Measurements from ENCODE around the gene ZNF598.

DNA sequence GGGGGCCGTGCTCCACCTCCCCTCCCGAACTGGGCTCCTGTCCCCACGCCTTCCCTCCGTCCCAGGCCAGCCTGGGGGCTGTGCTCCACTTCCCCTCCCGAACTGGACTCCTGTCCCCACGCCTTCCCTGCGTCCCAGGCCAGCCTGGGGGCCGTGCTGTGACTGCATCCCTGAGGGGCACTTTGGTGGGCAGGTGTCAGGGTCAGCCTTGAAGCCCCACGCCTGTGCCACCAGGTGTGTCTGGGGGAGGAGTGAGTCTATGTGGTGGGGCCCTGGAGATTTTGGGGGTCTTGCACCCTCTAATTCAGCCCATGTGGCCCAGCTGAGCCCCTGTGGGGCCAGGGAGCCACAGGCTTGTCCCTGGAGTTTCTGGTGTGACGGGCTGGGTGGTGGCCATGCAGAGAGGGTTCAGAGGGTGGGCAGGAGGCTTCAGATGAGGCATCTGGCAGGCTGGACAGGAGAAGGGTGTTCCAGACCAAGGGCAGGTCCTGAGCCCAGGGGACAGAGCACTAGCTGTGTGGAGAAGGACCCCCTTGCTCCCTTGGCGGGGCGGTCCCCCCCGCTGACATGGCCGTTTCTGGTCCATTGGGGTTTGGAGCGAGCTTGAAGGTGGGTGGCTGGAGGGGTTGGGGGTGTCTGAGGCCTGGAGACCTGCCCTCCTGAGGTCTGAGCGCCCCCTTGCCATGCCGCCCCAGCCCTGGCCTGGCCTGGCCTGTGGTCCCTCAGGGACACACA is 25.2 kb upstream of the ZNF598 start:
- TF ChIP-seq, protein P1, sequence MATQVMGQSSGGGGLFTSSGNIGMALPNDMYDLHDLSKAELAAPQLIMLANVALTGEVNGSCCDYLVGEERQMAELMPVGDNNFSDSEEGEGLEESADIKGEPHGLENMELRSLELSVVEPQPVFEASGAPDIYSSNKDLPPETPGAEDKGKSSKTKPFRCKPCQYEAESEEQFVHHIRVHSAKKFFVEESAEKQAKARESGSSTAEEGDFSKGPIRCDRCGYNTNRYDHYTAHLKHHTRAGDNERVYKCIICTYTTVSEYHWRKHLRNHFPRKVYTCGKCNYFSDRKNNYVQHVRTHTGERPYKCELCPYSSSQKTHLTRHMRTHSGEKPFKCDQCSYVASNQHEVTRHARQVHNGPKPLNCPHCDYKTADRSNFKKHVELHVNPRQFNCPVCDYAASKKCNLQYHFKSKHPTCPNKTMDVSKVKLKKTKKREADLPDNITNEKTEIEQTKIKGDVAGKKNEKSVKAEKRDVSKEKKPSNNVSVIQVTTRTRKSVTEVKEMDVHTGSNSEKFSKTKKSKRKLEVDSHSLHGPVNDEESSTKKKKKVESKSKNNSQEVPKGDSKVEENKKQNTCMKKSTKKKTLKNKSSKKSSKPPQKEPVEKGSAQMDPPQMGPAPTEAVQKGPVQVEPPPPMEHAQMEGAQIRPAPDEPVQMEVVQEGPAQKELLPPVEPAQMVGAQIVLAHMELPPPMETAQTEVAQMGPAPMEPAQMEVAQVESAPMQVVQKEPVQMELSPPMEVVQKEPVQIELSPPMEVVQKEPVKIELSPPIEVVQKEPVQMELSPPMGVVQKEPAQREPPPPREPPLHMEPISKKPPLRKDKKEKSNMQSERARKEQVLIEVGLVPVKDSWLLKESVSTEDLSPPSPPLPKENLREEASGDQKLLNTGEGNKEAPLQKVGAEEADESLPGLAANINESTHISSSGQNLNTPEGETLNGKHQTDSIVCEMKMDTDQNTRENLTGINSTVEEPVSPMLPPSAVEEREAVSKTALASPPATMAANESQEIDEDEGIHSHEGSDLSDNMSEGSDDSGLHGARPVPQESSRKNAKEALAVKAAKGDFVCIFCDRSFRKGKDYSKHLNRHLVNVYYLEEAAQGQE (IDR thresholded peaks at IDR 0.05; ENCODE audit: unreplicated experiment), result no peak
- TF ChIP-seq CTCF (conservative IDR thresholded peaks at IDR 0.05; ENCODE audit: low read depth in 2 of 2) (no peak), EZH2 (IDR thresholded peaks at IDR 0.05; ENCODE audit: low read depth, unreplicated experiment) (no peak)

All from GM23338 (cell line).